Naive B cell (primary cell): ENCODE results near the gene PLXDC1. TPM values are rescaled to one million over a fixed set of nuclear protein-coding genes. Genes with fewer than 3 reads are reported as not detected.

Source experiments
- ATAC-seq, 2 donors: fragments of 150-1000 bp; cut with Tn5 transposase; 2 replicates each; pipeline ENCODE4 v1.10.0; 2021; ENCODE audit warnings: low read depth in 2 of 2, mild to moderate bottlenecking in 2 of 2, moderate library complexity in 2 of 2
- DNase-seq: peaks from one replicate; pipeline ENCODE4 v3.0.0; 2022
- H3K27ac Mint-ChIP-seq, 6 donors: one replicate each; pipeline ENCODE4 v1.8.0; 2020 to 2022; ENCODE audit warnings: mild to moderate bottlenecking in 6 of 6, mixed read lengths in 6 of 6, moderate library complexity in 5 of 6, inconsistent platforms in 2 of 6
- H3K27me3 Mint-ChIP-seq, 3 donors: one replicate each; pipeline ENCODE4 v1.8.0; 2021 to 2022; ENCODE audit warnings: mixed read lengths in 3 of 3, mild to moderate bottlenecking in 1 of 3
- H3K36me3 Mint-ChIP-seq, 2 donors: one replicate each; pipeline ENCODE4 v1.8.0; 2020 to 2022; ENCODE audit warnings: mixed read lengths in 2 of 2, inconsistent platforms in 1 of 2, mild to moderate bottlenecking in 1 of 2
- H3K4me1 Mint-ChIP-seq, 3 donors: one replicate each; pipeline ENCODE4 v1.8.0; 2020 to 2022; ENCODE audit warnings: mixed read lengths in 3 of 3, inconsistent platforms in 1 of 3, mild to moderate bottlenecking in 1 of 3, moderate library complexity in 1 of 3
- H3K4me3 Mint-ChIP-seq, 8 donors: one replicate each; pipeline ENCODE4 v1.8.0; 2020 to 2022; ENCODE audit warnings: mild to moderate bottlenecking in 8 of 8, mixed read lengths in 8 of 8, moderate library complexity in 8 of 8, inconsistent platforms in 2 of 8
- H3K9me3 Mint-ChIP-seq, 7 donors: one replicate each; pipeline ENCODE4 v1.8.0; 2020 to 2022; ENCODE audit warnings: mixed read lengths in 7 of 7, mild to moderate bottlenecking in 5 of 7, inconsistent platforms in 2 of 7, moderate library complexity in 1 of 7
- polyA plus RNA-seq, 6 donors: library from polyadenylated mRNA; unstranded; fragments of 300-500 nt; fragmentation: Illumina TruSeq; gene quantifications; one replicate each; pipeline ENCODE4 v1.2.3, GENCODE V29; 2021; ENCODE audit warnings: low read depth in 6 of 6

PLXDC1 gene
- polyA plus RNA-seq, 6 donors from 2014 or later: not detected

DNA sequence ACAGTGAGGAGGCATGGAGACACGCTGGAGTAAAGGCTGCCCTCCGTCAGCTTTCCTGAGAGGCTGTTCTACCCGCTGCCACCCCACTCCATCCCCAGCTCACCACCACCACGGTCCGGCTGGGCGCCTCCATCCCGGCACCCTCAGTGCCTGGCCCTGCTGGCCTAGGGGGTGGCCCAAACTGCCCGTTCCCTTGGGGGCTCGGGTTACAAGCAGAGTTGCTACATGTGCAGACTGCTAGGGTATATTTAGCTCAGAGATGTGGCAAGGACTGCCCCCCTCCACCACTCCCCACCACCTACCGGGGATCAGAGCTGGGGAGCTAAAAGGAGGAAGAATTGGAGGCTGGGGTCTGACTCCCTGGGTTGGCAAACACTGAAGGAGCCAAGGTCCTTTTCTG is 41.9 kb upstream of the PLXDC1 start:
- Mint-ChIP-seq H3K27me3 (no peaks in the 10 kb centered on the region), H3K4me3 (no peak overlapping the region), H3K9me3 (no peaks in the 10 kb centered on the region), H3K36me3 (no peaks in the 10 kb centered on the region), H3K27ac (no peak overlapping the region), H3K4me1 (peaks cover 9 to 22% (median 20%) of the 10 kb centered on the region in 3 donors)
- DNase-seq (no peak), ATAC-seq (no peak)

DNA sequence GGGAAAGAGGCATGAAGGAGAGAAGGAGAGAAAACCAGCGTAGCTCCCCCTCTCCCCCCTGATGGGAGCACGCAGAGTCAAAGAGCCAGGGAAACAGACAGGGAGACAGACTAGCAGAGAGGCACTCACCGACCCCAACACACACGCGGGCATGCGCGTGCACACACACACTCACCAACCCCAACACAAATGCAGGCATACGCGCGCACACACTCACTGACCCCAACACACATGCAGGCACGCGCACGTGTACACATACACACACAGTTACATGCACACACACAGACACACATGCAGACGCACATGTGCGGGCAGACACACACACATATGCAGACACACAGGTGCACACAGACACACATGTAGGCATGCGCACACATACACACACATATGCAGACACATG is 41.5 kb upstream of the PLXDC1 start:
- H3K36me3 Mint-ChIP-seq: no peaks in the 10 kb centered on the region
- peaks cover 9 to 18% (median 17%) of the 10 kb centered on the region in 3 donors for H3K4me1 Mint-ChIP-seq
- no peaks in the 10 kb centered on the region for H3K9me3 Mint-ChIP-seq
- no peak for ATAC-seq
- H3K27ac Mint-ChIP-seq: no peak overlapping the region
- H3K27me3 Mint-ChIP-seq: no peaks in the 10 kb centered on the region
- DNase-seq: no peak
- no peak overlapping the region for H3K4me3 Mint-ChIP-seq

DNA sequence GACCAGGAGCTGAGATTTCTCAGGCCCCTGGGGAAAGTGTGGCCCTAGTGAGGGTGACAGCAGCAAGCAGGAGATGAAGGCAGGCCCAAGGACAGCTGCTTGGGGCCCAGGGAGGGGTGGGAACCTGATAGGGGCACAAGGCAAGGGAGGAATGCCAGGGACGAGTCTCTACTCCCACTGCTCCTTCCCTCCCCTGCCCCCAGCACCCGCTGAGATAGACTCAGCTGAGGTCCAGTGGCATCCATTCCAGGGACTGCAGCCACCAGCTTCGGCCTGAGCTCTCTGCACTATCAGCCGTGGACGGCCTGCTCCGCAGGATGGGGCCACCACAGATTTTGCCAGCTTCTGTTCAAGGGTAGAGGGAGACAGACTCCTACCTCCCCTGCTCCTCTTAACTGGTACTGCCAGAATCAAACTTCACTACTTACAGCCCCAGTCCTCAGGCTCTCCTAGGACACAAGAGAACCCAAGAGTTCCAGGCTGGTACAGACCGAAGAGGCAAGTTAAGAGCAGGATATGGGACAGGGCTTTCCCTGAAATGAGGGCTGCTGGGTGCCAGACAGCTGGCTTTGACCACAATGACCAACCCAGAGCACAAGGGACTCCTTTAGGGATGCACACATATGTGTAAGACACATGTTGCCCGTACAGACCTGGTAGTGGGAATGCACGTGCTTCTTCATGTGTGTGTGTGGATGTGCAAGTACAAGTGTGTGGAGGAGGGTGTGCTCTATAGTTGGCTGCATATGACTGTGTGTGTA is 40.5 kb upstream of the PLXDC1 start:
- H3K27me3 Mint-ChIP-seq: no peaks in the 10 kb centered on the region
- H3K4me1 Mint-ChIP-seq: peaks cover 7 to 17% (median 17%) of the 10 kb centered on the region in 3 donors
- H3K4me3 Mint-ChIP-seq: no peak overlapping the region
- DNase-seq (no peak), ATAC-seq (no peak)
- no peaks in the 10 kb centered on the region for H3K36me3 Mint-ChIP-seq
- no peaks in the 10 kb centered on the region for H3K9me3 Mint-ChIP-seq
- no peak overlapping the region for H3K27ac Mint-ChIP-seq

DNA sequence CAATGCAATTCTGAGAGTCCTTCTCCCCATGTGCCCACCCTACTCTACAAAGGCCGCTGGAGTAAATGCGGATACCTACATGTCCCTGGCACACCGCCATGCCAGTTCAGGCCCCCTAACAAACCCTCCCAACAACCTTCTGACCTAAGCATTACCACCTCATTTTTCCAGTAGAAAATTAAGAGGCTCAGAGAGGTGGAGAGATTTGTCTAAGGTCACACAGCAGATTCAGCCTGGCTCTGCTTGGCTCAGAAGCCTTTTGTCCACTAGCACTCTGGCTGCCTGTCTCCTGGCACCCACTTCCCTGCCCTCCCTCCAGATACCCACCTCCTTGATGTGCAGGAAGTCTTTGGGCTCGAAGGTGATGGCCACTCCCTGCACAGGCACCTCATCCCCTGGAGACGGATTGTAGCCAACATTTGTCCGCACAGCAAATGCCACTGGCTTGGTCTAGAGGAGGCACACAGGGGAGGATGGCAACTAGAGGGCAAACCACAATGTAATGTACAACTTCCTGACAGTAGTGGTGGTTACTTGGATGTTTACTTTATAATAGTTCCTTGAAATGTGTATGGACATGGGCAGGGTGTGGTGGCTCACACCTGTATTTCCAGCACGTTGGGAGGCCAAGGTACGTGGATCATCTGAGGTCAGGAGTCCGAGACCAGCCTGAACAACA is 35.9 kb upstream of the PLXDC1 start:
- Mint-ChIP-seq H3K27ac (peak overlapping the region in 1 of 6 donors; percentile 29), H3K36me3 (peaks cover 9 to 10% of the 10 kb centered on the region in 2 donors), H3K9me3 (no peaks in the 10 kb centered on the region), H3K27me3 (no peaks in the 10 kb centered on the region), H3K4me3 (no peak overlapping the region), H3K4me1 (no peaks in the 10 kb centered on the region)
- DNase-seq (no peak), ATAC-seq (no peak)

DNA sequence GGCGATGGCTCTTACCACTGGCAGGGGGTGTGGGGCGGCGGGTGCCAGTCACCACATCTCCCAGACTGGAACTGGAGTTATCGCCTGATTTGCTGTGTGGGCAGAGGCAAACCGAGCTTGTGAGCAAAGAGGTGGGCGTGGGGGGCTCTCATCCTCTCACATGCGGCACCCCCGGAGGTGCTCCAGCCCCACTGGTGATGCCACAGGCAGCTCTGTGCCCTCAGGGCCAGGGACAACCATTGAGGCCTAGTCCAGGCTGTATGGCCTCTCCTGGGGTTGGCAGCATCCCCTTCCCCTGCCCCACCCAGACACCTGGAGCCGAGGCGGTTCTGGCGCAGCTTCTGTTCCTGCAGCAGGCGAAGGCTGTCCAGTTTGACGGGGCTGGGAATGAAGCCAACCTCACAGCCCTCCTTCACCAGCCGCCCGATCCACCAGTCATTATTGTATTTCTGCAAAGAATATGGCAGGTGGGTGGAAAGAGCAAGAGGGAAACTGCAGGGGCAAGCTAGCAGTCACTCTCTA is 35.1 kb upstream of the PLXDC1 start:
- Mint-ChIP-seq H3K36me3 (peaks cover 9 to 10% of the 10 kb centered on the region in 2 donors), H3K27me3 (no peaks in the 10 kb centered on the region), H3K27ac (no peak overlapping the region), H3K9me3 (no peaks in the 10 kb centered on the region), H3K4me3 (no peak overlapping the region), H3K4me1 (no peaks in the 10 kb centered on the region)
- DNase-seq: no peak
- ATAC-seq: no peak

DNA sequence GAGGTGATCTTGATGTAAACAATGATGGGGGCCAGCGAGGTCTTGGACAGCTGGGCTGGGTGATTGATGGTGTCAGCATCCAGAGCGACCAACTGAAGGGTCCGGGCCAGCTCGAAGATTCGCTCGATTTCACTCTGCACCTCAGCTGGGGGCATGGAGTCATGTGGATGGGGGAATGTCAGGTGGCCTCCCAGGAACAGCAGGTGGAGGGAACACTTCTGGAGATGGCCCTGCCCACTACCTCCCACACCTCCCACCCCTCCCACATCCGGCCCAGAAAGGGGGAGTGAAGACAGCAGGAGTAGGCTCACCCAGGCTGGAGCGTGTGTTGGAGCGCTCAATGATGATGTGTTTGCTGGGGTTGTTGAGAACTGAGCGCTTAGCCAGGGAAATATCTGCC is 32.3 kb upstream of the PLXDC1 start:
- Mint-ChIP-seq H3K27ac (no peak overlapping the region), H3K36me3 (peaks cover 9 to 10% of the 10 kb centered on the region in 2 donors), H3K4me1 (no peaks in the 10 kb centered on the region), H3K4me3 (no peak overlapping the region), H3K27me3 (no peaks in the 10 kb centered on the region), H3K9me3 (no peaks in the 10 kb centered on the region)
- no peak for DNase-seq
- no peak for ATAC-seq

DNA sequence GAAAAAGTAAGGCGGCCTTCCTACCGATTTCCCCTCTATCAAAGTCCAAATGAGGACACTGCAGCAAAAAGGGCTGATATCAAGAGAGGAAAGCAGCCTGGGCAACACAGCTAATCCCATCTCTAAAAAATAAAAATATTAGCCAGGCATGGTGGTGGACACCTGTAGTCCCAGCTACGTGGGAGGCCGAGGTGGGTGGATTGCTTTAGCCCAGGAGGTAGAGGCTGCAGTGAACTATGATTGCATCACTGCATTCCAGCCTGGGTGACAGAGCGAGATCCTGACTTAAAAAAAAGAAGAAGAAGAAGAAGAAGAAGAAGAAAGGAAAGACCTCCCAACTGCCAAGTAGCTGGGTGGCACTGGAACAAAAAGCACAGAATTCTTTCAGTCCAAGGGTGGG is 31.6 kb upstream of the PLXDC1 start:
- Mint-ChIP-seq H3K4me1 (no peaks in the 10 kb centered on the region), H3K27me3 (no peaks in the 10 kb centered on the region), H3K36me3 (peaks cover 9 to 10% of the 10 kb centered on the region in 2 donors), H3K27ac (peak overlapping the region in 1 of 6 donors; percentile 69), H3K4me3 (no peak overlapping the region), H3K9me3 (no peaks in the 10 kb centered on the region)
- no peak for DNase-seq
- ATAC-seq: no peak

DNA sequence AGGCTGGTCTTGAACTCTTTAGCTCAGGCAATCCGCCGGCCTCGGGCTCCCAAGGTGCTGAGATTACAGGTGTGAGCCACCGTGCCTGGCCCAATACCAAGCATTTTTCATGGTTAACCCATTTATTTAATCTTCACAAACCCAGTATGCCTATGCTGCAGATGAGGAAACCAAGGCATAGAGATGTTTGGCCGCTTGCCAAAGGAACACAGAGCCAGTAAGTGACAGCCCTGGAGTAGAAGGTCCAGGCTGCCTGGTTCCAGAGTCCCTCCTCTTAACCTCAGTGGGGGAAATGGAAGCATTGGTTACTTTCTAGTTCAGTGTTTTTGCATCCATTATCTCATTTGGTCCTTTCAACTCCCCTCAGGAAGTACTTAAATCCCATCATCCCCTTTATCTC is 29.9 kb upstream of the PLXDC1 start:
- no peaks in the 10 kb centered on the region for H3K4me1 Mint-ChIP-seq
- H3K36me3 Mint-ChIP-seq: peaks cover 9 to 10% of the 10 kb centered on the region in 2 donors
- H3K27me3 Mint-ChIP-seq: no peaks in the 10 kb centered on the region
- H3K27ac Mint-ChIP-seq: no peak overlapping the region
- H3K4me3 Mint-ChIP-seq: no peak overlapping the region
- DNase-seq (no peak), ATAC-seq (no peak)
- H3K9me3 Mint-ChIP-seq: no peaks in the 10 kb centered on the region

DNA sequence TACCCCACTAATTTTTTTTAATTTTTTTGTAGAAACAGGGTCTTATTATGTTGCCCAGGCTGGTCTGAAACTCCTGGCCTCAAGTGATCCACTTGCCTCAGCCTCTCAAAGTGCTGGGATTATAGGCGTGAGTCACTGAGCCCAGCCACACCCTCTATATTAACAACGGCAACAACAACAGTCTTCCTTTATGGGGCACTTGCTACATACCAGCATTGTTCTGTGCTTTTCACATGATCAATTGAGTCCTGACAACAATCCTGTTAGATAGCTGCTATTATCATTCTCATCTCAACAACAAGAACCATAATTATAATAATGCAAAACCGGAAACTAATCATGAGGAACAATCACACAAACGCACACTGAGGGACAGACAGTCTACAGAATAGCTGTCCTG is 27.1 kb upstream of the PLXDC1 start:
- Mint-ChIP-seq H3K36me3 (peaks cover 7% of the 10 kb centered on the region in 2 donors), H3K9me3 (no peaks in the 10 kb centered on the region), H3K27me3 (peaks cover 3 to 8% (median 6%) of the 10 kb centered on the region in 3 donors), H3K4me3 (no peak overlapping the region), H3K27ac (peak overlapping the region in 1 of 6 donors; percentile 37), H3K4me1 (peaks cover 5 to 14% (median 6%) of the 10 kb centered on the region in 3 donors)
- ATAC-seq: no peak
- DNase-seq: no peak

DNA sequence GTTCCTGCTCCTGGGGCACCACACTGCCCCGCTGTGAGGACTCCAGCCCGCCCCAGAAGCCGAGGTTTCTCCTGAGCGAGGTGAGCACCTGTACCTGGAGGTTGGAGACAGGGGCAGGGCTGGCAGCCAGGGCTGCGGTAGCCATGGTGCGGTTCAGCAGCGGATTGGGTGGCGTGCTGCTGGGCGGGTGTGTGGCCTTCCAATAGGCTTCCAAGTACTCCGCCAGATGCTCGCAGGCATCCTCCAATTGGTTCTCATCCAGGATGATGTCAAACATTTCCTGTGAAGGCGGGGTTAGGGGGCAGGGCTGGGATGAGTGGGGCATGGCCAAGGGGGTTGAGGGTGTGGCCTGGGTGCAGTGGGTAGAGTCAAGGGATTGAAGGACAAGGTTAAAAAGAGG is 25.8 kb upstream of the PLXDC1 start:
- Mint-ChIP-seq H3K36me3 (no peaks in the 10 kb centered on the region), H3K27ac (no peak overlapping the region)
- no peak for DNase-seq

DNA sequence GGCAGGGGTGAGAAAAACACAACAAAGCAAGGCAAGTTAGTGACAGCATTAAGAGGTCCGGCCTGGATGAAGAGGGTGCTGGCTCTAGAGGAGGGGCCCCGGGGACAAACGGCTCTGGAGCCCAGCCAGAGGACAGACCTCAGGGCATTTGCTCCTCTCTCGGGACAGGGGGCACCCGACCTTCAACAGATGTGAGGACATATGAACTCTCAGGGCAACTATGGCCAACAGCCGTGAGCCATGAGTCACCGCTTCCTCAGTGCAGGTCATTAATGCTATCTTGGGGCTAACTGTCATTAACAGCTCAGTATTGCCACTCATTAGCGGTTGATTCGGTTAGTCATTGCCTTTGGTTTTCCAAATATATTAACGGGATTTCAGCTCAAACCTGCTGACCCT is 24.3 kb upstream of the PLXDC1 start:
- H3K27ac Mint-ChIP-seq: no peak overlapping the region
- H3K4me1 Mint-ChIP-seq: peaks cover 5 to 14% (median 6%) of the 10 kb centered on the region in 3 donors
- no peak for DNase-seq
- ATAC-seq: no peak
- H3K36me3 Mint-ChIP-seq: no peaks in the 10 kb centered on the region
- peaks cover 7 to 28% (median 24%) of the 10 kb centered on the region in 3 donors for H3K27me3 Mint-ChIP-seq
- H3K4me3 Mint-ChIP-seq: peak overlapping the region in 1 of 8 donors; percentile 39
- no peaks in the 10 kb centered on the region for H3K9me3 Mint-ChIP-seq

More for the DNA sequence above, 25.8 kb upstream of the PLXDC1 start:
- Mint-ChIP-seq H3K4me1 (peaks cover 5 to 14% (median 6%) of the 10 kb centered on the region in 3 donors), H3K9me3 (no peaks in the 10 kb centered on the region), H3K27me3 (peaks cover 7 to 20% (median 19%) of the 10 kb centered on the region in 3 donors), H3K4me3 (no peak overlapping the region)
- no peak for ATAC-seq

DNA sequence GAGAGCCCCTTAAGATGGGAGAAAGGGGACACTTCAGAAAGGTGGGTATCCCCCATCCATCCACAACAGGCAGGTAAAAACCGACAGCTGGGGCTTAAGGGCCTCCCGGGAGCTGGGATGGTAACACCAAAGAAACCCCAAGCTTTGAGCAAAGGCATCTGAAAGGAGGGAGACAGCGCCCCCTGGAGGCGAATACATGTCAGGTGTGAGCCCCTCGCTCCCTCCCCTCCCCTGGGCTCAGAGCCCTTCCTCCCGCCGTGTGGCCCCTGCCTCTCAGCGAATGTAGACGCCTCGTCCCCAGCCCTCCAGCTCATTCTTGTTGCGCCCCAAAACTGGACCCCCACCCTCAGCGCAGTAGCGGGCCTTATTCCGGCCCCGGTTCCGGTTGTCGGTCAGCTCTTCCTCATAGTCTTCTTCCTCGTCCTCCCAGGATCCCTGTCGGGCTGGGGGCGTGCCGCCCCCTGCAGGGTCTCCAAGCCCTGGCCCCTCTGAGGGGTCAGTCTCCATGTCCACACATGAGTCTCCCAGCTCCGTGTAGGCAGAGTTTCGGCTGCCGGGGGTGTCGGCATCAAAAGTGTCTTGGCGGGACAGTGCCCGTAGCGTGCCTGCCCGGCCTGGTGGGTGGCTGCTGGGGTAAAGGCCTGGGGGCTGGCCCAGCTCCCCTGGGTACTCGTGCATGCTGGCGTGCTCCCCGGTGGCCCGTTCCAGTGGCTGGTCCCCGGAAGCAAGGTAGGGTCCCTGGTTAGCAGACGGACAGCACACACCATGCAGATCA is 23.7 kb upstream of the PLXDC1 start:
- Mint-ChIP-seq H3K27ac (peak overlapping the region in 1 of 6 donors; percentile 28), H3K36me3 (no peaks in the 10 kb centered on the region), H3K4me1 (peaks cover 5 to 14% (median 9%) of the 10 kb centered on the region in 3 donors), H3K4me3 (peak overlapping the region in 4 of 8 donors; percentile 39 to 83 (median 64)), H3K9me3 (no peaks in the 10 kb centered on the region), H3K27me3 (peaks cover 7 to 28% (median 24%) of the 10 kb centered on the region in 3 donors)
- DNase-seq (peak; percentile 66), ATAC-seq (peak; percentile 94)

DNA sequence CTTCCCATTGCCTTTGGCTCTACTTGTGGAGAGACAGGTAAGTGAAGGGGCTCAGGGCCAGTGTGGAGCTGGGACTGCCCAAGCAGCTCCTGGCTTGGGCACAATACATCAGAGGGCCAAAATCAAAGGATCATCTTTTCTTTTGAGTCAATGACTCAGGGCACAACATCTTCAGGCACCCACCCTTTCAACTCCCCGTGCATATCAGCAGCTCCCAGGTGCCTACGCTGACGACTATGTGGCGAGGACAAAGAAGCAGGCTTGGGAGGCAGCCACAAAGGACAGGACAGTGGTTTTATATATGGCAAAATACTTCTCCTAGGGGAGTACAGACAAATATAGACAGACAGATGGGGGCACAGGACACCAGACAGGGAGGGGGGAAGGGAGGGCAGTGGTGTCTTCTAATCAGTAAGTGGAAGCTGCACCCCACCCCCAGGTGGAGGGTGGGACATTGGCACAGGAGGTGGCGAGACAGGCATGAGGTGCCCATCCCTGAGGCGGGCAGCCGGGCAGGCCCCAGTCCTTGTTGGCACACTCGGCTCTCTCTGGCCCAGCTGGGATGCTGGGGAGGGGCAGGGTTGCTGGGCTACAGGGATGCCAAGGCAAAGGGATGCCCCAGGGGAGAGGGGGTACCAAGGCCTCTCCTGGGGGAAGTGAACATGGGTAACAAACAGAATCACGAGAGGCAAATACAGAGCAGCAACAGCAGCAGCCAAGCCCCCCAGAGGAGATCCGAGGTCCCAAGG is 22.3 kb upstream of the PLXDC1 start:
- H3K4me3 Mint-ChIP-seq: no peak overlapping the region
- DNase-seq: no peak
- peaks cover 5 to 14% (median 13%) of the 10 kb centered on the region in 3 donors for H3K4me1 Mint-ChIP-seq
- no peaks in the 10 kb centered on the region for H3K36me3 Mint-ChIP-seq
- H3K27me3 Mint-ChIP-seq: peaks cover 11 to 30% (median 28%) of the 10 kb centered on the region in 3 donors
- peaks cover 0 to 4% (median 0%) of the 10 kb centered on the region in 7 donors for H3K9me3 Mint-ChIP-seq
- peak overlapping the region in 1 of 6 donors; percentile 15 for H3K27ac Mint-ChIP-seq
- ATAC-seq: no peak
